A673 (cell line): ENCODE measurements around the gene CRB1. TPM values are rescaled to one million over a fixed set of nuclear protein-coding genes. Genes with fewer than 3 reads are reported as not detected.

Source experiments
- BruUV-seq: library from RNA; stranded (reverse); fragments of 400-500 nt; replicated peaks from 2 replicates; lab custom pipeline; 2021; lab: Mats Ljungman, UMichigan
- CTCF ChIA-PET: fragments of 300-600 bp; sonication (Branson Sonifier 250); formaldehyde crosslinking; loops from one replicate; lab custom pipeline; 2022; ENCODE audit warnings: antibody characterized with exemption; lab: Charles Lee
- POLR2A ChIA-PET: fragments of 300-600 bp; sonication (Branson Sonifier 250); formaldehyde crosslinking; loops from one replicate; lab custom pipeline; 2022; ENCODE audit warnings: antibody characterized with exemption; ENCODE audit not compliant: low non-redundant PET; lab: Charles Lee
- DNase-seq: peaks from one replicate; pipeline ENCODE4 v3.0.0-alpha.2; 2015; ENCODE audit warnings: low spot score
- H3K27ac ChIP-seq: fragments of 200-600 bp; sonication (generic); 2 replicates; pipeline ENCODE4 v1.5.1; 2016; ENCODE audit warnings: mixed run types, low read depth, mild to moderate bottlenecking, mixed read lengths, antibody characterized with exemption, low read length; ENCODE audit not compliant: poor library complexity, severe bottlenecking
- H3K27me3 ChIP-seq: fragments of 200-600 bp; sonication (generic); replicated peaks from 2 replicates; pipeline ENCODE4 v1.6.1; 2017; ENCODE audit warnings: mixed run types, low read depth, mild to moderate bottlenecking, mixed read lengths, antibody characterized with exemption, low read length; ENCODE audit not compliant: insufficient read depth, poor library complexity
- H3K36me3 ChIP-seq: fragments of 200-600 bp; sonication (generic); 2 replicates; pipeline ENCODE4 v1.6.1; 2016; ENCODE audit warnings: mixed run types, mild to moderate bottlenecking, mixed read lengths, antibody characterized with exemption, low read length; ENCODE audit not compliant: insufficient read depth, poor library complexity, severe bottlenecking
- H3K4me1 ChIP-seq: fragments of 200-600 bp; sonication (generic); 2 replicates; pipeline ENCODE4 v1.6.1; 2017; ENCODE audit warnings: mixed run types, mild to moderate bottlenecking, mixed read lengths, antibody characterized with exemption, low read length; ENCODE audit not compliant: insufficient read depth, poor library complexity, severe bottlenecking
- H3K4me3 ChIP-seq: fragments of 200-600 bp; sonication (generic); 2 replicates; pipeline ENCODE4 v1.5.1; 2016; ENCODE audit warnings: low read depth, mixed run types, mild to moderate bottlenecking, mixed read lengths, low read length; ENCODE audit not compliant: poor library complexity, severe bottlenecking
- H3K9me3 ChIP-seq: fragments of 200-600 bp; sonication (generic); 2 replicates; pipeline ENCODE4 v1.6.1; 2016; ENCODE audit warnings: mixed run types, low read depth, mild to moderate bottlenecking, mixed read lengths, antibody characterized with exemption, low read length; ENCODE audit not compliant: poor library complexity, severe bottlenecking
- CTCF ChIP-seq: fragments of 300-800, 200-600 bp; sonication (generic); conservative IDR thresholded peaks from 2 replicates; pipeline ENCODE4 v1.5.1; 2017; ENCODE audit warnings: low read depth, mild to moderate bottlenecking, antibody characterized with exemption, low read length, moderate library complexity, mixed read lengths
- EZH2 ChIP-seq: fragments of 200-600 bp; sonication (generic); IDR thresholded peaks from 2 replicates; pipeline ENCODE4 v1.6.1; 2017; ENCODE audit warnings: borderline replicate concordance, low read depth, mild to moderate bottlenecking, mixed read lengths, antibody characterized with exemption, low read length; ENCODE audit not compliant: poor library complexity, severe bottlenecking
- intact Hi-C: fragments of 100-400 bp; cut with micrococcal nuclease; formaldehyde crosslinking; loops from one replicate; pipeline ENCODE4 v1.10.0; 2022; ENCODE audit not compliant: unreplicated experiment
- total RNA-seq: library from RNA; stranded (reverse); gene quantifications from 2 replicates; pipeline ENCODE4 v1.2.3, GENCODE V29; 2021

Gene CRB1
- total RNA-seq, 1 experiment from 2014 or later: not detected

GRCh38 chr1:197319631-197320030 is 51.6 kb downstream of the CRB1 start:
- H3K27ac ChIP-seq: no peak overlapping the region
- ChIA-PET POLR2A (no interaction called here), CTCF (no interaction called here)
- H3K36me3 ChIP-seq: no peaks in the 10 kb centered on the region
- BruUV-seq: no TSS peak
- DNase-seq: no peak
- no peaks in the 10 kb centered on the region for H3K27me3 ChIP-seq
- no peak overlapping the region for H3K4me3 ChIP-seq
- H3K4me1 ChIP-seq: no peaks in the 10 kb centered on the region
- no peak for TF ChIP-seq EZH2
- no peaks in the 10 kb centered on the region for H3K9me3 ChIP-seq
- intact Hi-C loops: no loop called here

GRCh38 chr1:197320991-197321531 is 53.0 kb downstream of the CRB1 start:
- no peaks in the 10 kb centered on the region for H3K4me1 ChIP-seq
- no peak for DNase-seq
- intact Hi-C loops: no loop called here
- ChIA-PET CTCF (no interaction called here), POLR2A (no interaction called here)
- H3K36me3 ChIP-seq: no peaks in the 10 kb centered on the region
- H3K27ac ChIP-seq: no peak overlapping the region
- TF ChIP-seq CTCF: no peak
- TF ChIP-seq EZH2: no peak
- no peaks in the 10 kb centered on the region for H3K27me3 ChIP-seq
- BruUV-seq: no TSS peak
- H3K9me3 ChIP-seq: no peaks in the 10 kb centered on the region
- H3K4me3 ChIP-seq: no peak overlapping the region

- CTCF ChIA-PET: no interaction called here
- Histone ChIP-seq H3K36me3 (no peaks in the 10 kb centered on the region), H3K4me3 (no peak overlapping the region), H3K27ac (no peak overlapping the region), H3K27me3 (no peaks in the 10 kb centered on the region), H3K9me3 (no peaks in the 10 kb centered on the region), H3K4me1 (no peaks in the 10 kb centered on the region)
- POLR2A ChIA-PET: no interaction called here
- no TSS peak for BruUV-seq
- no peak for TF ChIP-seq CTCF
- TF ChIP-seq EZH2: no peak
- intact Hi-C loops: no loop called here
- no peak for DNase-seq
These were observed 53.8 kb downstream of the CRB1 start for GRCh38 chr1:197321811-197322210.
